NK-92 (cell line): ENCODE measurements around the gene FHL3.

Experiments used
- DNase-seq: peaks from one replicate; lab custom pipeline; 2025; ENCODE audit not compliant: unreplicated experiment; lab: John Stamatoyannopoulos, UW

The FHL3 gene

DNA sequence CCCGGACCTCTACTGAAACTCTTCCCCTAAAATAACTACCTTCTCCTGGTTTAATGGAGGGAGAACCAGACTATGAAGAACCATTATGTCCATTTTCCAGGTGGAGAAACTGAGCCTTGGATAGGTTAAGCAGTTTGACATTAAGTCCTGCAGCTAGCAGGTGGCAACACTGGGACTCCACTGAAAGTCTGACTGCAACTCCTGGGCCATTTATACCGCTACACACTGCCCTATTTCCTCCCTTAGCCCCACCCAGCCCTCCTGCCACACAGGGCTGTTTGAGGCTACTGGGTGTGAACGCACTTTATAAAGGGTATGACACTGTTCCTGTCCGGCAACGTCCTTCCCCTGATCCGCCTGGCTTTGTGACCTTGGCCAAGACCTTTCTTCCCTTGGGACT lies 58.0 kb downstream of the FHL3 start:
- DNase-seq = no peak
